GM12874 (cell line): ENCODE results near the gene DLEU7.

Experiments used
- TF ChIP-seq, protein P1 (sequence below): IDR thresholded peaks from 2 replicates; pipeline ENCODE4 v1.5.1; 2011; ENCODE audit warnings: low read depth, mild to moderate bottlenecking, control low read depth, low read length, moderate library complexity; ENCODE audit not compliant: insufficient read depth

Gene DLEU7

DNA sequence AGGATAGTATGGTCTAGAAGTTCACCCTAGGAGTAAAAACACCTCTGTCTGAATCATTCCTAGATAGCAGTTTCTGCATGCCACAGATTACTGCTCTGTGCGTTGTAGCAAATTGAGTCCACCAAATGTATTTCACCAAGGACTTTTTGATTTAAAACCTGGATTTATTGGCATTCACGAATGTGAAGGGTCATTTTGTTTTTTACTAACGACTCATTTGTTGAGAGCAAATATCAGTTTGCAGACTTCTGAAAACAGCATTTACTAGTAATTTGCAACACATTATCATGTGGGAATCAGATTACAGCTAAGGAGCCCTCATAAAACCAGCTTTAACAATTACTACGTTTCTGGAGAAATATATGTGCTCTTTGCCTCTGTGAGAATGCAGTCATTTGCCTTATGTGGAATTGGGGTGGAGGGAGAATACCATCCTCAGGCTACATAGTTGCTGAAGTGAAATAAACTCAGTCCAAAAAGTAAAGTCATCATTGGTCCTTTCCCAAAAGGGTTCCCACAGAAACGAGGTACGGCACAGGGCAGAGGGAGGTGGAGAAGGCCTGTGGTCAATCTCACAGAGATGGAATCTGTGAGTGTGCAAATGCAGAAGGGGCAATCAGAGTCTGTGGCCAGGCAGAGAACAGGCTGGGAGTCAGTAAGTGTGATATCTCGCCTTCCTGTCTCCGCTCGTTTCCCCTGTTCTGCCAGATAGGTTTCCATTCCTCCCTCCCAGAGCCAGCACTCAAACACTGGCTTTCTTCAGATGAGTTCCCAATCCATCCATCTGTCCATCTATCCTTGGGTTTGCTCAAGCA is 63.1 kb downstream of the DLEU7 start:
- TF ChIP-seq, protein P1, sequence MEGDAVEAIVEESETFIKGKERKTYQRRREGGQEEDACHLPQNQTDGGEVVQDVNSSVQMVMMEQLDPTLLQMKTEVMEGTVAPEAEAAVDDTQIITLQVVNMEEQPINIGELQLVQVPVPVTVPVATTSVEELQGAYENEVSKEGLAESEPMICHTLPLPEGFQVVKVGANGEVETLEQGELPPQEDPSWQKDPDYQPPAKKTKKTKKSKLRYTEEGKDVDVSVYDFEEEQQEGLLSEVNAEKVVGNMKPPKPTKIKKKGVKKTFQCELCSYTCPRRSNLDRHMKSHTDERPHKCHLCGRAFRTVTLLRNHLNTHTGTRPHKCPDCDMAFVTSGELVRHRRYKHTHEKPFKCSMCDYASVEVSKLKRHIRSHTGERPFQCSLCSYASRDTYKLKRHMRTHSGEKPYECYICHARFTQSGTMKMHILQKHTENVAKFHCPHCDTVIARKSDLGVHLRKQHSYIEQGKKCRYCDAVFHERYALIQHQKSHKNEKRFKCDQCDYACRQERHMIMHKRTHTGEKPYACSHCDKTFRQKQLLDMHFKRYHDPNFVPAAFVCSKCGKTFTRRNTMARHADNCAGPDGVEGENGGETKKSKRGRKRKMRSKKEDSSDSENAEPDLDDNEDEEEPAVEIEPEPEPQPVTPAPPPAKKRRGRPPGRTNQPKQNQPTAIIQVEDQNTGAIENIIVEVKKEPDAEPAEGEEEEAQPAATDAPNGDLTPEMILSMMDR = no peak

DNA sequence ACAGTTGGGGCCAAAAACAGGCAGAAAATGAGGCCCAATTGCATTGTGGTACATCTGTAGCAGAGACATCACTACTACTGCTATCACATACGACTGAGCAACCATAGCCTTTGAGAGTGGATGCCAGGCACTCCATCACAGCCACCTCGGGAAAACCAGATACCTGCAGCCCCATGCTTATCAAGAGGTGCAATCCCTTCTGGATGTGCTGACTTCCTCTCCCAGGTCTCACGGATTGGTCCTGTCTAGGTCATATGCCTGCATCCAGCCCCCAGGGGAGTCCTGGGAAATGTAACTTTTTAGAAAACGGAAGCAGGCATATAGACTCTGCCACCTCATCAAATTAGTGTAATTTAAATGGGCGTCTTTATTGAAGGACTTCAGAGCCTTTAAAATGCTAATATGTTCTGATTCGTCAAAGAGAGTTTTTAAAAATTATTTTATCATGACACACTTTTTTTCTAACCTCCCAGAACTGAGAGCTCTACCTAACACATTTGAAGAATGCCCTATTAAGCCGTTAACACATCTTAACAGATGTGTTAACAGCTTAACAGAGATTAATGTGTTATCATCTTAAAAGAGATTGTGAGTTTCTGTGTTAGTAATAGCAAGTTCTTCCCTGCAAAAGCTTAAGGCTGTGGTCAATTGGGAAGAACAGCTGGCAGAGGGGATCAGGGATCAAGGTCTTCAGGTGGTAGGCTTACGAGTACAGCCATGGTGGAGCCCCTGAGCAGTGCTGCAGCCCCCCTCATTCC is 63.9 kb downstream of the DLEU7 start:
- TF ChIP-seq, protein P1 = no peak
